Measurements from ENCODE around the gene UNC119.
A peak's percentile ranks its signal among the peaks of the same experiment; 100 is the strongest.

Gene UNC119

GRCh38 chr17:28572259-28573039 lies 20.0 kb upstream of the UNC119 start:
- no peak for DNase-seq

DNA sequence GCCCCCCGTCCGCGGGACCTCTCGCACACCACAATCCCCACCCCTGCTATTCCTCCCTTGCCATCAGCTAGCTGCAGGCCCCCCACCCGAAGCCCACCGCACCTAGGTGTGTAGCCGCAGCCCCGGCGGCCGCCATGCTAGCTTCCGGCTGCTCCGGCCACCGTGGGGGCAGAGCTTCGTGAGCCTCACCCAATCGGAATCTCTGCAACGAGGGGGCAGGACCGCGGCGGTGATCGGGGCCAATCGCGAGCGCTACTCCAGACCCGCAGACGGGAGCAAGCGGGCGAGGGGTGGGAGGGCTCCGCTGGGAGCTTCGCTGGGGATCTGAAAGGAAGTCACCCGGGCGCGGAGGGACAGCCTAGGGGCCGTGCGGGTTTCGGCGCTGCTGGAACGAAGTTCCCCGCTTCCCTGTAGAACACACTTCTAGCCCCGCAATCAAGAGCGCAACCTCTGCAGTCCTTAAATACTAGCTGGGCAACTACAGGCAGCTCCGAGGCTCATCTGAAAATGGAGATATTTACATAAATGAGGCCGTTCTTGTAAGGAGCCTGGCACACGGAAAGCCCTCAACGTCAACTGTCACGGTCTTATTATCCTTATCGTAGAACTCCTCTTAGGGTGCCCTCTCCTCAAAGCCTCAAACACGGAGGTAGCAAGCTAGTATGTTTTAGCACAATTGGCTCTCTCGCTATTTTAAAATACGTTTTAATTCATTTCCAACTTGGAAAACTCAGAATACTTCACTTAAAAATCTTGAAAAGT lies 19.1 kb upstream of the UNC119 start, which contains the start of gene PIGS:
Gene PIGS (minus strand): TSS at position 164 of the 762 bp plus-strand sequence. CDS start 28 bp downstream, at position 136.
- peak; percentile 83 for DNase-seq

GRCh38 chr17:28570716-28571360 lies 18.4 kb upstream of the UNC119 start:
- no peak for DNase-seq

- DNase-seq = no peak
These were observed 17.0 kb upstream of the UNC119 start for GRCh38 chr17:28569446-28569845.

- no peak for DNase-seq
These were observed 15.2 kb upstream of the UNC119 start for GRCh38 chr17:28567604-28568003.

- no peak for DNase-seq
These were observed 11.1 kb upstream of the UNC119 start for GRCh38 chr17:28563475-28563874.

DNA sequence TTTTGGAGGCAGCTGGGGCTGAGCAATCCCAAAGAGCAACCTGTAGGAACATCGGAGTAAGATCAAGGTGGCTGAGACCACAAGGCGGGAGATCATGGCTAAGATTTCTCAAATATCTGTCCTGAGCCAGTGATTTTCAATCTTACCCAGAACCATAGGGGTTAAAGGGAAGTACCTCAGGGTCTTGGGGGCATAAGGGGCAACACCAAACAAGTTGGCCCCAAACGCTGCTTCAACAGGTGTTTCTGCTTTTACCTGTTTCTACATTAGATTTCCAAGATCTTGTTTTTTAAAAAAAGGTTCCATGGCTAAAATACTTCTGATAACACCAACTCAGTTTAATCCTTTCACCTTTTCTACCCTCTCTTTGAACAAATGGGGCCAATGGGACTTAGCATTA lies 2.6 kb upstream of the UNC119 start:
- DNase-seq = no peak

GRCh38 chr17:28554565-28554964 lies 2.1 kb upstream of the UNC119 start:
- no peak for DNase-seq

- DNase-seq = no peak
These were observed 629 bp upstream of the UNC119 start for GRCh38 chr17:28553000-28553505.

DNA sequence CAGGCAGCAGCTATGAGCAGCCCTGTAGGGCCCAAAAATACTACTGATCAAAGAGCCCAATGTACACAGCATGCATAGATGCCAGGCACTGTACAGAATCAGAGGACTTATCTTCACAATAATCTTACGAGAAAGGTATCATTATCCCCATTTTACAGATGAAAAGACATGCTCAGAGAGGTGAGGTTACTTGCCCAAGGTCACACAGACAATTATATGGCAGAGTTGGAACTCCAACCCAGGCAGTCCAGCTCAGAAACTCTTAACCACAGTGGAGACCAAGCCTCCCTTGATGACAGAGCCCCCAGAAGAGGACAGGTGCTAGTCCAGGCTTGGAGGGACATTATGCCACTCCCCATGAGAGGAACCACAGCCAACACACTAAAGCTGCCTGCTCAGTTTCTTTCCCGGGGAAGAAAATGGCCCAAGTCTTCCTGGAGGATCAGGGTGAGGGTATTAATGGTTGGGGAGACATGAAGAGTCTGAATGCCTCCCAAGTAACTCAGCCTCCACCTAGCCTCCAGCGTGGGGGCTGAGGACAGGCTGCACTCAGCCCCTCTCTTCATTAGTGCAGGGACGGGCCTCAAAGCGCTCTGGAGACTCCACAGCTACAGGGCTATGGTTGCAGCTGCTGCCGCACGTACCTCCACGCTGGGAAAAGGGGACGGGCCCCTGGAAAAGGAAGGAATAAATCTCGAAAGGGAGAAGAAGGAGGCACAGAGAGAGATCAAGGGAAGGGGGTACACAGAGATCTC lies 826 bp downstream of the UNC119 start:
- no peak for DNase-seq

GRCh38 chr17:28550858-28551257 lies 1.6 kb downstream of the UNC119 start:
- no peak for DNase-seq

DNA sequence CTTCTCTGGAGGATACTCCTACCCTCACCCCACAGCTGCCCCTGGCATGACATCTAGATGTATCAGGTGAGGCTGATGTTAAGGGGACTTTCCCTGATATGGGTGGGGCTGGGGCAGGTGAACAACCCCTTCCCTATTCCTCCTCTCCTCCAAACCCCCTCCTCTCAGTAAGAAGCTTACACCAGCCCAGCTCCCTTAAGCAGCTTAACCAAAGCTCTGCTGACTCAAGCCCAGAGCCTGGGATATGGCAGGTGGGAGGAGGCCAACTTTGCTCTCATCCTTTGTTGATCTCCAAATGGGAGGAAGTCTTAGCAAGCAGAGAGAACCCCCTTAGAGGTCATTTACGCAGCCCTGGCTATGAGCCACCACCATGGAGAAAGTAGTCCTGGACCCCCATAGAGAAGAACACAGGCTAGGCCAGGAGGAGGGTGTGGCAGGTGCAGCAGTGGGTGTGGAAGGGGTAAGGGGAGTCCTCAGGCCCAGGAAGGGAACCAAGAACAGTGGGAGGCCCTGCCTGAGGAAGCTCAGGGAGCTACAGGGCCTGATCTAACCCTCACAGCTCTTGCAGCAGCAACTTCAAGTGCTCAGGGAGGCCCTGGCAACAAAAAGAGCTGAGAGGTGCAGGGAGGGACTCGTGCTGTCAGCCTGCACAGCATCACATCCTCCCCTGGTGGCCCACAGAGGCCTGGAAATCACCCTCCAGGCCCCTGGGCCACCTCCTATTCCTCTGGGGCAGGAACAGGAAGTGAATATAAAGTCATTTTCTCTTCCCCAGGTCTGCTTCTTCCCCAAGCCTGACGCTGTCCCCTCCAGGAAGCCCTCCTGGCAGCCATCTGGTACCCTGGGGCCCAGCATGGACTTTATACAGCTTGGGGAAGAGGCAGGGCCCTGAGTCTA lies 2.9 kb downstream of the UNC119 start:
- no peak for DNase-seq

GRCh38 chr17:28548417-28549130 lies 3.9 kb downstream of the UNC119 start:
- DNase-seq = no peak

GRCh38 chr17:28547623-28548416 lies 4.6 kb downstream of the UNC119 start:
- DNase-seq = peak; percentile 27

DNA sequence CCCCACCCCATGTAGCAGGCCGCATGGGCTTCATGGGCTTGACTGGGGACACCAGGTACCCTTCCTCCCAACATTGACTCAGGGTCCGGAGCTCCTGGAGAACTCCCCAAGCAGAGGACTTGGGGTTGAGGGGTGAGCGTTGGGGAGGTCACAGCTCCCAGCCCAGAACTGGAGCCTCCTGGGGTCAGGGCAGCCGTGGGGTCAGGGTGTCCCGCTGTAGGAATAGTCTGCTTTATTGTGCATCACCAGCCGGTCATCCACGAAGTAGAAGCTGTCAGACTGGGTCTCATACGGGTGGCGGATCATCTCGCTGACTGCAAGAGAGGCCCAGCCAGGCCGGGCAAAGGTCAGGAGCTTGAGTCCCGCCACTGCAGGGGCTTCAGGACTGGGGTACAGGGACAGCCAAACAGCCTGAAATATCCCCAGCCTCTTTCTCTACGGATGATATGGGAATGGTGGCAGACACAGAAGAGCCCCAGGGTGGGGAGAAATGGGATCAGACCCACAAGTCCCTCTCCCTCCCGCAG lies 5.3 kb downstream of the UNC119 start:
- no peak for DNase-seq

GRCh38 chr17:28545787-28546415 lies 6.5 kb downstream of the UNC119 start:
- no peak for DNase-seq

GRCh38 chr17:28545141-28545503 lies 7.3 kb downstream of the UNC119 start:
- no peak for DNase-seq

- no peak for DNase-seq
These were observed 7.9 kb downstream of the UNC119 start for GRCh38 chr17:28544402-28545140.

DNA sequence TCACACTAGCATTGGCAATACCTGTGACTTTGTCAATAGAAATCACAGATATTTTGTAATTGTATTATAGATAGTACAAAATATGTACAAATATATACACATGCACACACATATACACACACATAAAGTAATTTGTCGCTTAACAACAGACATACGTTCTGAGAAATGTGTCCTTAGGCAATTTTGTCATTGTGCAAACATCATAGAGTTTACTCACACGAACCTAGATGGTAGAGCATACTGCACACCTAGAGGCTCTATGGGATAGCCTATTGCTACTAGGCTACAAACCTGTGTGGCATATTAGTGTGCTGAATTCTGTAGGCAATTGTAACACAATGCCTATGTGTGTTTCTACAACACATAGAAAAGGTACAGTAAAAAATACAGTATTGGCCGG lies 11.0 kb downstream of the UNC119 start:
- no peak for DNase-seq

Measured in KG1 (cell line).